Small intestine (tissue), 7 donors: ENCODE results near the gene FBLN1. TPM values are rescaled to one million over a fixed set of nuclear protein-coding genes. Genes with fewer than 3 reads are reported as not detected.
"Not testable (repeated sequence)": the region's sequence is repeated elsewhere in the genome, so short reads cannot be mapped to it uniquely, and the experiment has no call there.

Experiments used
- DNase-seq, 2 donors: peaks; one replicate each; pipeline versions ENCODE4 v3.0.0 to v3.0.0-alpha.2; 2013
- FAIRE-seq: peaks from 2 replicates; lab custom pipeline; 2012; peaks lifted over from hg19 to GRCh38; lab: Jason Lieb, UNC
- H3K27ac ChIP-seq, 3 donors: one replicate each; pipeline ENCODE4 v1.5.1; 2013; ENCODE audit warnings: low read length in 2 of 3, mild to moderate bottlenecking in 2 of 3, control low read depth in 1 of 3, inconsistent platforms in 1 of 3, low read depth in 1 of 3, moderate library complexity in 1 of 3
- H3K27me3 ChIP-seq, 3 donors: one replicate each; pipeline ENCODE4 v1.6.1; 2013; ENCODE audit warnings: low read length in 3 of 3, inconsistent platforms in 1 of 3; ENCODE audit not compliant: control insufficient read depth in 3 of 3, insufficient read depth in 3 of 3
- H3K36me3 ChIP-seq, 3 donors: one replicate each; pipeline ENCODE4 v1.6.1; 2013; ENCODE audit warnings: low read length in 3 of 3, inconsistent platforms in 1 of 3, low read depth in 1 of 3, mild to moderate bottlenecking in 1 of 3, moderate library complexity in 1 of 3; ENCODE audit not compliant: control insufficient read depth in 3 of 3, insufficient read depth in 2 of 3
- H3K4me1 ChIP-seq, 3 donors: one replicate each; pipeline ENCODE4 v1.6.1; 2013; ENCODE audit warnings: low read length in 2 of 3, inconsistent platforms in 1 of 3, low read depth in 1 of 3, mild to moderate bottlenecking in 1 of 3, moderate library complexity in 1 of 3; ENCODE audit not compliant: control insufficient read depth in 3 of 3, insufficient read depth in 2 of 3
- H3K4me3 ChIP-seq, 3 donors: one replicate each; pipeline ENCODE4 v1.5.1; 2013; ENCODE audit warnings: low read length in 3 of 3, control low read depth in 1 of 3, inconsistent platforms in 1 of 3, low read depth in 1 of 3, mild to moderate bottlenecking in 1 of 3, moderate library complexity in 1 of 3
- H3K9me3 ChIP-seq, 2 donors: one replicate each; pipeline ENCODE4 v1.6.1; 2013; ENCODE audit warnings: low read depth in 1 of 2, low read length in 1 of 2; ENCODE audit not compliant: control insufficient read depth in 2 of 2, insufficient read depth in 1 of 2
- WGBS, 3 donors: extraction: QIAGEN DNeasy Blood & Tissue Kit; methylation state at CpG; one replicate each; pipeline ENCODE4 v1.1.7; 2013; 5-methylcytosine and 5-hydroxymethylcytosine counted together
- polyA plus RNA-seq, 4 donors: library from polyadenylated mRNA; stranded (reverse) in 3 of 4; unstranded in 1 of 4; fragments of 200-250 nt in 3 of 4; fragments of 120-200 nt in 1 of 4; gene quantifications; one replicate each; pipeline versions ENCODE4 v1.2.1 to v1.2.3, GENCODE V29; 2013
- donor health status: healthy with polysubstance abuse.
- donor health status: control.
- donor health status: control.
- donor health status: Bipolar disorder and iron deficiency.
- donor health status: healthy.

Gene FBLN1
- polyA plus RNA-seq, 4 donors = 0.89 to 144 (median 55.0) TPM

DNA sequence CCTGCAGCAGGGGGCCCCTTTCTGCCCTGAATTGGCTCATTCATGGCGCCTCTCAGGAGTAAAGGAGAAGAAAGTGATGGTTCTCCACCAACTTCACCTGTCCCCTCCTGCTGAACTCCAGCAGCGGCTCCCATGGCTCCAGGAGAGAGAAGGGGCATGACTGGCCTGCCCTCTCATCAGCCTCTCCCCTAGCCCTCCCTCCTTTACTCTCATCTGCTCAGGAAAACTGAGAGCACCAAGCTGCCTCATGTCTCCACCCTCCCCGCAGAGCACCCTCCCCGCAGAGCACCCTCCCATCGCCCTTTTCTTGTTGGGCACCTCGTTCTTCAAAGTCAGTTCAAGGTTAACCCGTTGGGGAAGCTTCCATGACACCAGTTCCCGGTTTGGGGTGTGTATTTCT lies 86.9 kb downstream of the FBLN1 start:
- FAIRE-seq (no peak), DNase-seq (no peak)
- H3K9me3 ChIP-seq = no peaks in the 10 kb centered on the region
- H3K4me3 ChIP-seq = no peak overlapping the region
- 61 to 88% (median 66%) methylated on average over 8 of the region's 8 CpGs for WGBS, 3 donors
- no peaks in the 10 kb centered on the region for H3K27me3 ChIP-seq
- no peaks in the 10 kb centered on the region for H3K4me1 ChIP-seq
- no peak overlapping the region for H3K27ac ChIP-seq
- H3K36me3 ChIP-seq = peaks cover 0 to 8% (median 0%) of the 10 kb centered on the region in 3 donors

DNA sequence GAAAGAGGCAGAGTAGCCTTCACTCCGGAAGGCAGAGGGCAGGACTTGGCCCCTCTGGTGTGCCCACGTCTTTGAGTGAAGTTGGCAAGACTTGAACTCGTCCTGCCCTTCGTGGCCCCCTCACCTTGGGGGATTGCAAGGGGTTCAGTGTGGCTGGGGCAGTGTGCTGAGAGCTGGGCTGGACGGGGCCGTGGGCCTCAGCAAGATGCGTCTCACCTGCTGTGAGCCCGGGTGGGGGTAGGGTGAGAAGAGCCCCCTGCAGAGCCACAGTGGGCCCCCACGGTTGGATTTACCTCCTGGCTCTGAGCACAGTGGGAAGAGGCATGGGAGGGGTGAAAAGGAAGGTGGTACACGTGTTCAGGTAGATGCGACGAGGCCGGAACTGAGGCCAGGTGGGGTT lies 87.6 kb downstream of the FBLN1 start:
- WGBS, 3 donors = 72 to 82% (median 74%) methylated on average over 13 of the region's 13 CpGs
- FAIRE-seq = no peak

DNA sequence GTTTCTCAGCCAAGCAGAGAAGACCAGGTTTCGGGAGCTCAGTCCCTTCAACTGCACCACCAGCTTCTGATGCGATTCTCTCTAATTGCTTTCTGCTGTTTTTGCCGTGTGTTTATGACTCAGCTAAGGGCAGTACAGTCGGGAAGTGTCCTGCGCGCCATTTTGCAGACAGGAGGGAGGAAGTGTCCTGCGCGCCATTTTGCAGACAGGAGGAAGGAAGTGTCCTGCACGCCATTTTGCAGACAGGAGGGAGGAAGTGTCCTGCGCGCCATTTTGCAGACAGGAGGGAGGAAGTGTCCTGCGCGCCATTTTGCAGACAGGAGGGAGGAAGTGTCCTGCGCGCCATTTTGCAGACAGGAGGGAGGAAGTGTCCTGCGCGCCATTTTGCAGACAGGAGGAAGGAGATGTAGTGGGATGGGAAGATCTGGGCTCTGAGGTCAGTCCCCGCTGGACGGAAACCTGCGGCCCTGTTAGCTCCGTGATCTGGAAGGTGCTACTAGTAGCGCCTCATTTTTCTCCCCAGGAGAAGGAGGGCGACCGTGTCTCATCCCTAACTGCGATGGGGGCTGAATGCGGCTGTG lies 89.0 kb downstream of the FBLN1 start:
- H3K4me1 ChIP-seq, H3K27ac ChIP-seq, H3K4me3 ChIP-seq, H3K36me3 ChIP-seq, DNase-seq, H3K27me3 ChIP-seq, FAIRE-seq, H3K9me3 ChIP-seq: not testable (repeated sequence)
- 91 to 94% (median 92%) methylated on average over 20 to 26 of the region's 26 CpGs for WGBS, 3 donors

More for the DNA sequence above, 87.6 kb downstream of the FBLN1 start:
- no peak overlapping the region for H3K4me3 ChIP-seq
- no peaks in the 10 kb centered on the region for H3K27me3 ChIP-seq
- H3K27ac ChIP-seq = no peak overlapping the region
- H3K9me3 ChIP-seq = no peaks in the 10 kb centered on the region
- no peaks in the 10 kb centered on the region for H3K4me1 ChIP-seq
- H3K36me3 ChIP-seq = peaks cover 0 to 8% (median 0%) of the 10 kb centered on the region in 3 donors
- DNase-seq = no peak

DNA sequence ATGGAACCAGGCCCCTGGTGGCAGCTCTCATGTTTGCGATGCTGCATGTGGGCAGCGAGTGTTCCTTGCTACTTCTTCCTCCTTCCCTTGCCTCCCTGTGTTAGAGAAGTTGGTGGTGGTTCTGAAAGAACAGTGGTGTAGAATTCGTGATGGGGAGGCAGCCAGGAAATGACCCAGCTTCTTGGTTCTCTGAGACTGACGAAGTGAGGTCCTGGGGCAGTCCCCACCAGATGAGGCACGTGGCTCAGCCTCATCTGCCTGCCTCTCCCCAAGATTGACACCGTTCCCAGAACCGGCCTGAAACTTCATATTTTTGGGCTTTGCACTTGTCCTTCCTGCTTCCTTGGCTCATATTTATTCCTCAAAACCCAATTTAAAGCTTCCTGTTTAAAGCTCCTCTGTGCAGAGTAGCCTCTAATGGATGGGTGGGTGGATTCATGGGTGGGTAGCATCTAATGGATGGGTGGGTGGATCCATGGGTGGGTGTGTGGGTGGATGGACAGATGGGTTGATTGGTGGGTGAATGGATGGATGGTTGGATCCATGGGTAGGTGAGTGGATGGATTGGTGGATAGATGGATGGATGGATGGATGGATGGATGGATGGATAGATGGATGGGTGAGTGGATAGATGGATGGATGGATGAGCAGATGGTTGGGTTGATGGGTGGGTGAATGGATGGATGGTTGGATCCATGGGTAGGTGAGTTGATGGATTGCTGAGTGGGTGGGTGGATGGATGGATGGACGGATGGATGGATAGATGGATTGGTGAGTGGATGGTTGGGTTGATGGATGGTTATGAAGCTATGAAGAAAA lies 91.6 kb downstream of the FBLN1 start:
- no peaks in the 10 kb centered on the region for H3K27me3 ChIP-seq
- H3K27ac ChIP-seq = no peak overlapping the region
- peaks cover 0 to 8% (median 0%) of the 10 kb centered on the region in 3 donors for H3K36me3 ChIP-seq
- WGBS, 3 donors = 81 to 86% (median 83%) methylated on average over 8 of the region's 8 CpGs
- peaks cover 0 to 4% (median 2%) of the 10 kb centered on the region in 3 donors for H3K4me1 ChIP-seq
- no peaks in the 10 kb centered on the region for H3K9me3 ChIP-seq
- DNase-seq (no peak), FAIRE-seq (no peak)
- no peak overlapping the region for H3K4me3 ChIP-seq

DNA sequence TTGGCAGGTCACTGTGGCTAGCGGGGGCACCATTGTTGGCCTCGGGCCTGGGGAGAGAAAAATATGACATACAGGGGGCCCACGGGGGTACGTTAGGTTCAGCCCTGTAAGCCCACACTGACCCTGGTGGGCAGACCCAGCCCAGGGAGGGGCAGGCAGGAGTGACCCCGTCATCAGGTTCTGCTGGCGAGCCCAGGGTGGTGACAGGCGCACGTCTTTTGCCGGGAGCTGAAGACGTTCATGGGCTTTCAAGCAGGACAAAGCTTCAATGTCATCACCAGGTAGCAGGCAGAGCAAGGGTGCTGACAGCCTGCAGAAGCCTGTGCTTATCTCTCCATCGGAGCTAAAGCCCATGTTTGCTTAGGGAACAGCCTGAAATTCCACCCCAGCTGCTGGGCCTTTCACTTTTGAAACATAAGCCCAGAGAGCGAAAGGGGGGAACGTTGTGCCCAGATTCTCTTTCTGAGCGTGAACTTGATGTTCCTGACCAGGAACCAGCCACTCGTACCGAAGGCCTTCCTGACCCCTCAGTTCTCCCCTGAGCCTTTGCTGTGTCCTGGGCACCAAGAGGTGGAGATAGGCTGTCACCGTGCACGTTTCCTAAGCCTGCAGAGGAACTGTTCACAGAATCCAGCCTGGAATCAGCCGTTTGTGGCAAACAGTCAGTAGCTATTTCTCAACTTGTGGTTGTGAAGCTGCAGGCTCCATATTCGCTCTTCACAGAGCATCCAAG lies 94.9 kb downstream of the FBLN1 start:
- 20 to 64% (median 37%) methylated on average over 20 of the region's 20 CpGs for WGBS, 3 donors
- no peak overlapping the region for H3K27ac ChIP-seq
- peaks cover 0 to 4% (median 2%) of the 10 kb centered on the region in 3 donors for H3K4me1 ChIP-seq
- peak; percentile 51 to 63 for DNase-seq
- H3K36me3 ChIP-seq = peaks cover 0 to 9% (median 0%) of the 10 kb centered on the region in 3 donors
- H3K9me3 ChIP-seq = no peaks in the 10 kb centered on the region
- H3K27me3 ChIP-seq = no peaks in the 10 kb centered on the region
- H3K4me3 ChIP-seq = no peak overlapping the region
- no peak for FAIRE-seq

DNA sequence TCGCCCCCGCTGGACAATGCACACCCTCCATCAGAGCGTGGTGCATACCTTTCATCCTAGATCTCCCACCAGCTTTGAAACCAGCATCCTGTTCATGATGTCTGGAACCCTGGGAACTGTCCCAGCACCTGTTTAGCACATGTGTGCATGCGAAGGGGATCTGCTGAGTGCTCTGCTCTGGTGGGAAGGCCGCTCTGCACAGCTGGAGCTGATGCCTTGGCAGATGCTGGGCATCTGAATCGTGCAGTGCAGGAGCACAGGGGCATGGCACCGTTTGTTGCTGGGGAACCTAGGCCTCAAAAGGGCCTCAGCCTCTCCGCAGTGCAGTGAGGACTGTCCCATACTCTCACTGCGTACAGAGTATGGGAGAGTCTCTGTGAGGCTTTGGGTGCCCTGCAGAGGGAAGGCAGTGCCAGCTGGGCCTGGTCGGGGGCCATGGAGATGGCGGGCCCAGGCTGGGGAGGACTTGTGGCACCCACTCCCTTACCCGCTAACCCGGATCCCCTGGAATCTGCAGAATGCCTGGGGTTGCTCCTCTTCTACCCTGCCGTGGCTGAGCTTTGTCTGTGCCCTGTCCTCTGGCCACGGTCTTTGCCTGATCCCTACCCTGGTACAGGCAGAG lies 96.0 kb downstream of the FBLN1 start:
- peaks cover 0 to 7% (median 0%) of the 10 kb centered on the region in 3 donors for H3K36me3 ChIP-seq

DNA sequence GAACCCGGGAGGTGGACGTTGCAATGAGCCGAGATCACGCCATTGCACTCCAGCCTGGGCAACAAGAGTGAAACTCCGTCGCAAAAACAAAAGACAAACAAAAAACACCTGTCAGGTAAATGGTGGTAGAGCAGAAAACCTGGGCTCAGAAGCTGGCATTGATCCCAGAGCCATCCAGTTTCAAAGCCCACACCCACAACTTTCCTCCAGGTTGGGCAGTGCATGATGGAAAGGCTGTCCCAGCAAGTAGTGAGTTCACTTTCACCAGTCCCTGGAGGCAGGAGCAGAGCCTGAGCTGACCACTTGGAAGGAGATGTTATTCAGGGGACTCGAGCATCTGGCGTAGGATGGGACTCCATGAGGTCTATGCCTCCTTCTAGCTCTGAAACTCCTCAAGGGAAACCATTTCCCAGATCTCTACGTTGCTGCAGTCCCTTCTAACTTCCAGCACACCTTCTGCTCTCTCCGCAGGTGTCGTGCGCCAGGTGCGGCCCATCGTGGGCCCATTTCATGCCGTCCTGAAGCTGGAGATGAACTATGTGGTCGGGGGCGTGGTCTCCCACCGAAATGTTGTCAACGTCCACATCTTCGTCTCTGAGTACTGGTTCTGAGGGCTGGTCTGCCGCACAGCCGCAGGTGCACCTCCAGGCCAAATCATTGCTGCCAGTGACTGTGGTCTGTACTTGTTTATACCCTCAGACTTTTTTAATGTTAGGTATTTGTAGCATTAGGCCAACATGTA lies 97.3 kb downstream of the FBLN1 start:
- 34 to 83% (median 59%) methylated on average over 22 of the region's 22 CpGs for WGBS, 3 donors
- Histone ChIP-seq H3K36me3 (peaks cover 0 to 7% (median 0%) of the 10 kb centered on the region in 3 donors), H3K27me3 (no peaks in the 10 kb centered on the region), H3K4me3 (no peak overlapping the region), H3K4me1 (peaks cover 0 to 9% (median 2%) of the 10 kb centered on the region in 3 donors), H3K27ac (no peak overlapping the region), H3K9me3 (no peaks in the 10 kb centered on the region)
- no peak for FAIRE-seq
- DNase-seq = peak in 1 of 2 donors; percentile 50

More for the DNA sequence above, 96.0 kb downstream of the FBLN1 start:
- 79 to 89% (median 87%) methylated on average over 15 of the region's 15 CpGs for WGBS, 3 donors
- no peak overlapping the region for H3K27ac ChIP-seq
- no peaks in the 10 kb centered on the region for H3K9me3 ChIP-seq
- no peak overlapping the region for H3K4me3 ChIP-seq
- no peak for FAIRE-seq
- DNase-seq = no peak
- H3K27me3 ChIP-seq = no peaks in the 10 kb centered on the region
- peaks cover 0 to 4% (median 2%) of the 10 kb centered on the region in 3 donors for H3K4me1 ChIP-seq
